ENCODE measurements around the gene NCOA4. TPM values are rescaled to one million over a fixed set of nuclear protein-coding genes. Genes with fewer than 3 reads are reported as not detected.

The NCOA4 gene
- total and polyA plus RNA-seq, 9 donors, result 52.8 to 172 (median 89.4) TPM

DNA sequence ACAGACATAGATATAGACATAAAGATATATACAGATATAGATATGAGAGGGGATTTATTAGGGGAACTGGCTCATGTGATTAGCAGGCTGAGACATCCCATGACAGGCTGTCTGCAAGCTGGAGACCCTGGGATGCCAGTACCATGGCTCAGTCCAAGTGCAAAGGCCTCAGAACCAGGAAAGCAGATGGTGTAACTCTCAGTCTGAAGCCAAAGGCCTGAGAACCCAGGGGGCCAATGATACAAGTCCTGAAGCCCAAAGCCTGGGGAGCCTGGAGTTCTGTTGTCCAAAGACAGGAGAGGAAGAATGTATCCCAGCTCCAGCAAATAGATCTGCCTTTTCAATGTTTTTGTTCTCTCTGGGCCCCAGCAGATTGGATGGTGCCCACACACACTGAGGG is 5.5 kb downstream of the NCOA4 start:
- H3K27me3 ChIP-seq, result no peaks in the 10 kb centered on the region
- H3K4me1 ChIP-seq (ENCODE audit: insufficient read depth), result peaks cover 20% of the 10 kb centered on the region
- DNase-seq, result no peak
- no peak overlapping the region for H3K4me3 ChIP-seq
- no peaks in the 10 kb centered on the region for H3K9me3 ChIP-seq
- no peaks in the 10 kb centered on the region for H3K36me3 ChIP-seq
- intact Hi-C loops (cut with DNase I), result loop anchor here in 1 of 4 donors (2.0 kb wide), 1 partner anchor 20 kb away; no protein-coding TSS in a partner anchor
- no peak overlapping the region for H3K27ac ChIP-seq
- TF ChIP-seq EP300 (IDR thresholded peaks at IDR 0.05) (no peak), POLR2A (IDR thresholded peaks at IDR 0.05) (no peak)
- TF ChIP-seq, protein P1, sequence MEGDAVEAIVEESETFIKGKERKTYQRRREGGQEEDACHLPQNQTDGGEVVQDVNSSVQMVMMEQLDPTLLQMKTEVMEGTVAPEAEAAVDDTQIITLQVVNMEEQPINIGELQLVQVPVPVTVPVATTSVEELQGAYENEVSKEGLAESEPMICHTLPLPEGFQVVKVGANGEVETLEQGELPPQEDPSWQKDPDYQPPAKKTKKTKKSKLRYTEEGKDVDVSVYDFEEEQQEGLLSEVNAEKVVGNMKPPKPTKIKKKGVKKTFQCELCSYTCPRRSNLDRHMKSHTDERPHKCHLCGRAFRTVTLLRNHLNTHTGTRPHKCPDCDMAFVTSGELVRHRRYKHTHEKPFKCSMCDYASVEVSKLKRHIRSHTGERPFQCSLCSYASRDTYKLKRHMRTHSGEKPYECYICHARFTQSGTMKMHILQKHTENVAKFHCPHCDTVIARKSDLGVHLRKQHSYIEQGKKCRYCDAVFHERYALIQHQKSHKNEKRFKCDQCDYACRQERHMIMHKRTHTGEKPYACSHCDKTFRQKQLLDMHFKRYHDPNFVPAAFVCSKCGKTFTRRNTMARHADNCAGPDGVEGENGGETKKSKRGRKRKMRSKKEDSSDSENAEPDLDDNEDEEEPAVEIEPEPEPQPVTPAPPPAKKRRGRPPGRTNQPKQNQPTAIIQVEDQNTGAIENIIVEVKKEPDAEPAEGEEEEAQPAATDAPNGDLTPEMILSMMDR (IDR thresholded peaks at IDR 0.05), result no peak

DNA sequence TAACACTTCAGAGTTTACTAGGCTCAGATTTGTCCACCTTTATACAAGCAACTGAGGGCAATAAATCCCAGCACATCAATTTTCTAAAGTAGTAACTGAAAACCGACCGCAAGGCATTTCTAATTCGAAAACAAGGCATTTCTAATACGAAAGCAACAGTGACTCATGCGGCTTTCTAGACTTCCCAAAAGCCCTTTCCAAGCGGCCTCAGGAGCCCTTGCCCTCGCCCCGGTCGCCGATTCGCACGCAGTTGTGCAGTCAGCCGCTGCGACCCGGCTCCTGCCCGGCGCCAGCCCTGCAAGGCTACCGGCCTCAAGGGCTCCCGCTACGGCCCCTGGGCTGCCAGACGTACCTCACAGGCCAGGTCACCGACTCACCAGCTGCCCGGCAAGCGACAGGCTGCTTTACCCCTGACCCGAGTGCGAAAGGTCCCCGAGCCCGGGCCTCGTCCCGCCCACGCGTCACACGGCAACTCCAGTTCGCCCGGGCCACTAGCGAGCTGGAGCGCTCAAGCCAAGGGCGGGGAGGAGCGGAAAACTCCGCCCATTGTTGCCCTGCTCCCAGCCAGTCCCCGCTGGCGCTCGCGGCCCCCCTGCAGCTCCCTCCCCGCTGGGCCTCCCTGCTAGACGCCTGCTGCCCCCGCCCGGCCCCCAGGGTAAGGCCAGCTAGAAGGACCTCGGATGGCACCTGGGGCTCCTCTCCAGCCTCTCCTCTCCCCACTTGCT is 7.3 kb downstream of the NCOA4 start:
- Histone ChIP-seq H3K27me3 (no peaks in the 10 kb centered on the region), H3K27ac (peak overlapping the region; percentile 35 to 58), H3K36me3 (no peaks in the 10 kb centered on the region), H3K4me1 (ENCODE audit: insufficient read depth) (peaks cover 20% of the 10 kb centered on the region), H3K4me3 (peak overlapping the region; percentile 71), H3K9me3 (no peaks in the 10 kb centered on the region)
- intact Hi-C loops (cut with DNase I), result no loop called here
- peak; percentile 84 to 90 (median 86) for DNase-seq
- 0 to 2% (median 1%) methylated on average over 43 to 49 of the region's 49 CpGs for WGBS, 3 donors
- TF ChIP-seq, protein P1 (IDR thresholded peaks at IDR 0.05), result no peak
- TF ChIP-seq POLR2A (IDR thresholded peaks at IDR 0.05) (no peak), EP300 (IDR thresholded peaks at IDR 0.05) (no peak)

DNA sequence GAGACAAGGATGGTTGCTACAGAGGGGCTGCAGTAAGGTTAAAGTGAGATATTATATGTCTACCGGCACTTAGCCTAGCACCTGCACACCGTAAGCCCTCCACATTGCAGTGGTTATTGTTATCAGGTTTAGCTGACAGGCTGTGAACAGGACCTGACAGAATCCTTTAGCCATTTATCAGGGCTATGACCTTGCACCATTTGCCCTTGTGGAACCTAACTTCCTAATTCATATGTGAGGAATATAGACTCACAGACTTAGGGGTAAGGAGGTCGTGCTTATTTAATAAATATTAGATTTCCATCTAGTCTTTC is 10.1 kb downstream of the NCOA4 start:
- intact Hi-C loops (cut with DNase I), result no loop called here
- no peak for DNase-seq
- peaks cover 14% of the 10 kb centered on the region for H3K4me1 ChIP-seq (ENCODE audit: insufficient read depth)
- no peak overlapping the region for H3K27ac ChIP-seq
- H3K9me3 ChIP-seq, result no peaks in the 10 kb centered on the region
- H3K27me3 ChIP-seq, result no peaks in the 10 kb centered on the region
- no peaks in the 10 kb centered on the region for H3K36me3 ChIP-seq
- TF ChIP-seq, protein P1 (IDR thresholded peaks at IDR 0.05), result no peak
- no peak for TF ChIP-seq EP300 (IDR thresholded peaks at IDR 0.05)
- TF ChIP-seq POLR2A (IDR thresholded peaks at IDR 0.05), result no peak
- H3K4me3 ChIP-seq, result no peak overlapping the region
- WGBS, 3 donors, result 84 to 88% (median 86%) methylated on average over 3 of the region's 3 CpGs

DNA sequence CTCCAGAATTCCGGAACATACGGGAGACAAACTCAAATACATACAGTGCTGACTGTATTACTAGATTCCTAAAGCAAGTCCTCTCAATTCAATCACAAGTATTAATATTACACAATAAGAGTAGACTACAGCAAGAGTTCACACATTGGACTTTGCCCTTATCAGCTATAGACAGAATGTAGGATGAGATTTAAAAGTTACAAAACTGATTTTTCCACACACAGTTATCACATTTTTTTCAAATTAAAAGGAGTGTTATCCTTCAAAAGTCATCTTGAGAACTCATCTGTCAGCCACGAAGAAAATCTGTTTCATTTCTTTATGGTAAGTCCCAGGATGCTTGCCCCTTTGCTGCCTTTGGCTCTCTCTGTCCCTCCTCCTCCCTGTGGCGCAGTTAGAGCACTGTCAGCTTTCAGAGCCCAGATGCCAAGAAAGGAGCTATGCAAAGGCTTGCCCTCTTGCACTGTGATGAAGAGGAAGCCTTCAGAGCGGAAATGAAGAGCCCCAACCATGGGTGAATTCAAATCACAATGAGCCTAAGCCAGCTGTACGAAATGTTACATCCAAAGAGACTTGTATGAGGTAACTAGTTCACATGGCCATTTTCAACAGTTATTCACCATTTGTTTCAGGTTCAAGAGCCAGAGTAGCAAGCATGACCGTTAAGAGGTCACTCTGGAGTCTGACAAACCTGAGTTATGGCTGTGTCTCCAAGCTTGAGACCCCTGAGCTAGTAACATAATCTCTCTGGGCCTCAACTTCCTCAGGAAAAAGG is 10.7 kb downstream of the NCOA4 start:
- Histone ChIP-seq H3K4me3 (no peak overlapping the region), H3K27me3 (no peaks in the 10 kb centered on the region), H3K9me3 (no peaks in the 10 kb centered on the region), H3K27ac (no peak overlapping the region), H3K4me1 (ENCODE audit: insufficient read depth) (peaks cover 11% of the 10 kb centered on the region), H3K36me3 (no peaks in the 10 kb centered on the region)
- 79% methylated on average over 7 of the region's 7 CpGs for WGBS, 3 donors
- TF ChIP-seq, protein P1 (IDR thresholded peaks at IDR 0.05), result no peak
- TF ChIP-seq POLR2A (IDR thresholded peaks at IDR 0.05), result no peak
- TF ChIP-seq EP300 (IDR thresholded peaks at IDR 0.05), result no peak
- intact Hi-C loops (cut with DNase I), result no loop called here
- no peak for DNase-seq

All from ovary (tissue), 9 donors.